Calu3 (cell line): ENCODE results near the gene SOS1. TPM values are rescaled to one million over a fixed set of nuclear protein-coding genes. Genes with fewer than 3 reads are reported as not detected.

Experiments used
- BruUV-seq: library from RNA; stranded (reverse); fragments of 400-500 nt; replicated peaks from 2 replicates; lab custom pipeline; 2021; lab: Mats Ljungman, UMichigan
- CTCF ChIA-PET: fragments of 300-600 bp; sonication (Branson Sonifier 250); formaldehyde crosslinking; loops from one replicate; lab custom pipeline; 2022; ENCODE audit warnings: antibody characterized with exemption; lab: Charles Lee
- DNase-seq: peaks from one replicate; pipeline ENCODE4 v3.0.0; 2022
- H3K27ac Mint-ChIP-seq: one replicate; pipeline ENCODE4 v1.8.0; 2022; ENCODE audit warnings: mixed read lengths; ENCODE audit not compliant: unreplicated experiment
- H3K27me3 Mint-ChIP-seq: one replicate; pipeline ENCODE4 v1.8.0; 2022; ENCODE audit warnings: mixed read lengths; ENCODE audit not compliant: unreplicated experiment
- H3K36me3 Mint-ChIP-seq: one replicate; pipeline ENCODE4 v1.8.0; 2022; ENCODE audit warnings: mild to moderate bottlenecking, moderate library complexity, mixed read lengths; ENCODE audit not compliant: insufficient read depth, unreplicated experiment
- H3K4me1 Mint-ChIP-seq: one replicate; pipeline ENCODE4 v1.8.0; 2022; ENCODE audit warnings: mild to moderate bottlenecking, low read depth, mixed read lengths; ENCODE audit not compliant: unreplicated experiment
- H3K4me3 Mint-ChIP-seq: one replicate; pipeline ENCODE4 v1.8.0; 2022; ENCODE audit warnings: mild to moderate bottlenecking, low read depth, moderate library complexity, mixed read lengths; ENCODE audit not compliant: unreplicated experiment
- H3K9me3 Mint-ChIP-seq: one replicate; pipeline ENCODE4 v1.8.0; 2022; ENCODE audit warnings: low read depth, mixed read lengths; ENCODE audit not compliant: unreplicated experiment
- intact Hi-C: fragments of 100-400 bp; cut with micrococcal nuclease; formaldehyde crosslinking; loops from one replicate; pipeline ENCODE4 v1.10.0; 2022; ENCODE audit not compliant: unreplicated experiment
- total RNA-seq: library from RNA; stranded (reverse); gene quantifications from 2 replicates; pipeline ENCODE4 v1.2.3, GENCODE V29; 2022
- TF ChIP-seq, protein P1 (sequence below): fragments of 200-600 bp; IDR thresholded peaks from one replicate; pipeline ENCODE4 v1.8.0; 2022; ENCODE audit warnings: antibody characterized with exemption; ENCODE audit not compliant: unreplicated experiment

Gene SOS1
- total RNA-seq, 1 experiment from 2014 or later: 40.0 TPM

- DNase-seq: no peak
- BruUV-seq: no TSS peak
- Mint-ChIP-seq H3K27me3 (peaks cover 45% of the 10 kb centered on the region), H3K4me1 (no peaks in the 10 kb centered on the region), H3K9me3 (no peaks in the 10 kb centered on the region), H3K36me3 (no peaks in the 10 kb centered on the region), H3K27ac (no peak overlapping the region), H3K4me3 (no peak overlapping the region)
- CTCF ChIA-PET: no interaction called here
- intact Hi-C loops: no loop called here
- TF ChIP-seq, protein P1, sequence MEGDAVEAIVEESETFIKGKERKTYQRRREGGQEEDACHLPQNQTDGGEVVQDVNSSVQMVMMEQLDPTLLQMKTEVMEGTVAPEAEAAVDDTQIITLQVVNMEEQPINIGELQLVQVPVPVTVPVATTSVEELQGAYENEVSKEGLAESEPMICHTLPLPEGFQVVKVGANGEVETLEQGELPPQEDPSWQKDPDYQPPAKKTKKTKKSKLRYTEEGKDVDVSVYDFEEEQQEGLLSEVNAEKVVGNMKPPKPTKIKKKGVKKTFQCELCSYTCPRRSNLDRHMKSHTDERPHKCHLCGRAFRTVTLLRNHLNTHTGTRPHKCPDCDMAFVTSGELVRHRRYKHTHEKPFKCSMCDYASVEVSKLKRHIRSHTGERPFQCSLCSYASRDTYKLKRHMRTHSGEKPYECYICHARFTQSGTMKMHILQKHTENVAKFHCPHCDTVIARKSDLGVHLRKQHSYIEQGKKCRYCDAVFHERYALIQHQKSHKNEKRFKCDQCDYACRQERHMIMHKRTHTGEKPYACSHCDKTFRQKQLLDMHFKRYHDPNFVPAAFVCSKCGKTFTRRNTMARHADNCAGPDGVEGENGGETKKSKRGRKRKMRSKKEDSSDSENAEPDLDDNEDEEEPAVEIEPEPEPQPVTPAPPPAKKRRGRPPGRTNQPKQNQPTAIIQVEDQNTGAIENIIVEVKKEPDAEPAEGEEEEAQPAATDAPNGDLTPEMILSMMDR: no peak
Measured at GRCh38 chr2:38959466-38959865, 161.4 kb downstream of the SOS1 start.

DNA sequence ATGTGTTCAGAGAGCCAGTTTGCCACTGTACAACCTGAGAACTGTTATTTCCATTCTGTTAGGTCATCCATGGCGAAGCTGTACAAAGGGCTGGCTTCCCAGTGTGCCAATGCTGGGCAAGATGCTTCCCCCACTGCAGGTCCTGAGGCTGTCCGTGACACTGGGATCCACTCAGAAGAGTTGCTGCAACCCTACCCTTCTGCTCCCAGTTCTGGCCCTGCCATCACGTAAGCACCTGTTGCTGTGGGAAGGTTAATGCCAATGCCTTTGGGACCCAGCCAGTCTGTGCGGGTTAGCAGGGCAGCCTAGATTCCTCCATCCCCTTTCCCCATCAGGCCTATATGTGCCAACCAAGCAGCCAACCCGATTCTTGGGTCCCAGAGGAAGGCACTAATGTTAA lies 162.9 kb downstream of the SOS1 start:
- Mint-ChIP-seq H3K4me1 (no peaks in the 10 kb centered on the region), H3K27ac (no peak overlapping the region), H3K27me3 (peaks cover 45% of the 10 kb centered on the region), H3K9me3 (no peaks in the 10 kb centered on the region), H3K36me3 (no peaks in the 10 kb centered on the region), H3K4me3 (no peak overlapping the region)
- intact Hi-C loops: no loop called here
- CTCF ChIA-PET: interaction anchor here (2.7 kb wide), 1 partner anchor 11 kb away, joined by 12 read pairs; no protein-coding TSS in a partner anchor
- TF ChIP-seq, protein P1: no peak
- DNase-seq: no peak
- BruUV-seq: no TSS peak

DNA sequence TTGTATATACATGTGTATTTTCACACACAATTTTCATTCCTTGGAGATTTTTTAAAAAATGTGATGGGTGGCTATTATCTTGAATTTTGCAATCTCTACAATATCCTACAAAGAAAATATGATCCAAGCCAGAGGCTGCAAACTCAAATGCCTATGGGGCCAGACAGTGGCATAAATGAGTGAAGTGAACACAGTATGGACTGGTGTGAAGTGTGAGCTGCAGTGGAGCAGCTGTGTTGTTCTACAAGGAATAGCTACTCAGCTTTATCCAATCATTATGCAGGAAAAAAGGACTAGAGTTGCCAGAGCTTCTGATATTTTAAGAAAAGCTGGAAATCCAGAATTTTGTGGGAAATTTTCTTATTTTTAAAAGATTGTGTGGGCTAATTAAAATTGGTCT lies 169.1 kb downstream of the SOS1 start:
- BruUV-seq: no TSS peak
- intact Hi-C loops: no loop called here
- Mint-ChIP-seq H3K4me3 (no peak overlapping the region), H3K27ac (no peak overlapping the region), H3K27me3 (peaks cover 8% of the 10 kb centered on the region), H3K9me3 (no peaks in the 10 kb centered on the region), H3K4me1 (peaks cover under 1% of the 10 kb centered on the region), H3K36me3 (no peaks in the 10 kb centered on the region)
- no peak for DNase-seq
- CTCF ChIA-PET: no interaction called here
- TF ChIP-seq, protein P1: no peak

DNA sequence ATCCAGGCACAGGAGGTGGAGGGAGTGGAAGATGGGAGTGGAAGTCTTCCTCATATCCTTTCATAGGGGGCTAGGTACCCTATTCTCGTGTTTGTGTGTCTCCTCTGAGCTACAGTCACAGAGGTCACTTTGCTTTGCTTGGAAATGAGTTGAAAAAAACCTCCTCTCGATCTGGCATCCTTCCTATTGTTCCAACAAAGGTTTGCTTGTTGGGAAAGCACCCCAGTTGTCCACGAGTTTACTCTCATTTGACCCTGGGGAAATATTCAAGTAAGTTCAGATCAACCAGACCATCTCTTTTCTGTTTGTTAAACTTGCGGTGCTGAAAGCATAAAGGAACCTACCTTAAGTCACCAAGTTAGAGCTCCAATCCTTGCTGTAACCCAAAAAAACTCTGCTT lies 171.9 kb downstream of the SOS1 start:
- intact Hi-C loops: no loop called here
- BruUV-seq: no TSS peak
- Mint-ChIP-seq H3K4me3 (no peak overlapping the region), H3K9me3 (no peaks in the 10 kb centered on the region), H3K36me3 (no peaks in the 10 kb centered on the region), H3K4me1 (peaks cover 7% of the 10 kb centered on the region), H3K27me3 (no peaks in the 10 kb centered on the region), H3K27ac (no peak overlapping the region)
- CTCF ChIA-PET: no interaction called here
- TF ChIP-seq, protein P1: no peak
- no peak for DNase-seq
